Stimulated activated CD8-positive, alpha-beta memory T cell treated with anti-CD3 and anti-CD28 coated beads, Interleukin-12 subunit alpha, Interleukin-12 subunit beta, amount 100 ng/mL, for 24 hours (primary cell): Measurements from ENCODE around the gene SERINC4.
A peak's percentile ranks its signal among the peaks of the same experiment; 100 is the strongest.
"Not testable (repeated sequence)": the region's sequence is repeated elsewhere in the genome, so short reads cannot be mapped to it uniquely, and the experiment has no call there.

Experiments used
- DNase-seq: peaks from one replicate; pipeline ENCODE4 v3.0.0-alpha.2; 2020; ENCODE audit errors: extremely low read depth

The SERINC4 gene

GRCh38 chr15:43799945-43800285 lies at the start of gene SERINC4:
Gene SERINC4, minus strand, starts transcription at chr15:43800220. Its CDS starts 234 bp downstream, at chr15:43799986.
- DNase-seq = no peak

DNA sequence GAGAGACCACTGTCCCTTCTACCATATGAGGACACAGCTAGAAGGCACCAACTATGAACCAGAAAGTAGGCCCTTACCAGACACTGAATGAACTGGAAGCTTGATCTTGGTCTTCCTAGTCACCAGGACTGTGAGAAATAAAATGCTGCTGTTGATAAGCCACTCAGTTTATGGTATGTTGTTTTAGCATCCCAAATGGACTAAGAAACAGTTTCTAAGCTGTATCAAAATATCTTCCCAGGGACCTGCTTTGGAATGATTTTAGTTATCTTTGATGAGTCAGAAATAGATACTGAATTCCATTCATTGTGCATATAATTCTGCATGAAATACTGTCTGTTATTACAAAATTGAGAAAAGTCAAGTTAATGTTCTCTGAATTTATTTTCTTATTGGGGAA lies 45.4 kb upstream of the SERINC4 start:
- DNase-seq = no peak

DNA sequence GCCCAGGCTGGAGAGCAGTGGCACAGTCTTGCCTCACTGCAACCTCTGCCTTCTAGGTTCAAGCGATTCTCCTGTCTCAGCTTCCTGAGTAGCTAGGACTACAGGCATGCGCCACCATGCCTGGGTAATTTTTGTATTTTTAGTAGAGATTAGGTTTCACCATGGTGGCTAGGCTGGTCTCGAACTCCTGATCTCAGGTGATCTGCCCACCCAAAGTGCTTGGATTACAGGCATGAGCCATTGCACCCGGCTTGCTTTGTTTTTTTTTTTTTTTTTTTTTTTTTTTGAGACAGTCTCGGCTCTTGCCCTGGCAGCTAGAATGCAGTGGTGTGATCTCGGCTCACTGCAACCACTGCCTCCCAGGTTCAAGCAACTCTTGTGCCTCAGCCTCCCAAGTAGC lies 32.5 kb upstream of the SERINC4 start:
- not testable (repeated sequence) for DNase-seq

DNA sequence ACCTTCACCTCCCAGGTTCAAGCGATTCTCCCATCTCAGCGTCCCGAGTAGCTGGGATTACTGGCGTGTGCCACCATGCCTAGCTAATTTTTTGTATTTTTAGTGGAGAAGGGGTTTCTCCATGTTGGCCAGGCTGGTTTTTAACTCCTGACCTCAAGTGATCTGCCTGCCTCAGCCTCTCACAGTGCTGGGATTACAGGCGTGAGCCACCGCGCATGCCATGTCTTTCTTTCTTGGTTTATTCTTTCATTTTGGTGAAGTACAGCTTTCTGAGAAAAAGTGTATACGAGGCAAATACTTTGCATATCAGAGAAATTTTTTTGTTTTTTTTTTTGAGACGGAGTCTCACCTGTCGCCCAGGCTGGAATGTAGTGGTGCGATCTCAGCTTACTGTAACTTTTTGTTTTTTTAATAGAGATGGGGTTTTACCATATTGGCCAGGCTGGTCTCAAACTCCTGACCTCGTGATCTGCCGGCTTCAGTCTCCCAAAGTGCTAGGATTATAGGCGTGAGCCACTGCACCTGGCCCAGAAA lies 31.6 kb upstream of the SERINC4 start:
- not testable (repeated sequence) for DNase-seq

- DNase-seq = not testable (repeated sequence)
Observed at GRCh38 chr15:43830691-43831275, 30.8 kb upstream of the SERINC4 start.

DNA sequence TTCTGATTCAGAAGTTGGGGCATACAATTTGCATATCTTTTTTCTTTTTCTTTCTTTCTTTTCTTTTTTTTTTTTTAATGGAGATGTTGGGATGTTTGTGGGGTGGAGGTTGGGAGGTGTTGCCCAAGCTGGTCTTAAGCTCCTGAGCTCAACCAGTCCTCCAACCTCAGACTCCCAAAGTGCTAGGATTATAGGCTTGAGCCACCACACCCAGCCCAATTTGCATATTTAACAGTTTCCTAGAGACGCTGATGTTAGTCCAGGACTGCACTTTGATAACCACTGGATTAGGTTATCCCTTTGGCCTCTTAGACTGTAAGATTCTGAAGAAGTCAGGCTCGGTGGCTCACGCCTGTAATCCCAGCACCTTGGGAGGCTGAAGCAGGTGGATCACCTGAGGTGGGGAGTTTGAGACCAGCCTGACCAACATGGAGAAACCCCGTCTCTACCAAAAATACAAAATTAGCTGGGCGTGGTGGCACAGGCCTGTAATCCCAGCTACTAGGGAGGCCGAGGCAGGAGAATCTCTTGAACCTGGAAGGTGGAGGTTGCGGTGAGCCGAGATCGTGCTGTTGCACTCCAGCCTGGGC lies 30.0 kb upstream of the SERINC4 start:
- DNase-seq = not testable (repeated sequence)

DNA sequence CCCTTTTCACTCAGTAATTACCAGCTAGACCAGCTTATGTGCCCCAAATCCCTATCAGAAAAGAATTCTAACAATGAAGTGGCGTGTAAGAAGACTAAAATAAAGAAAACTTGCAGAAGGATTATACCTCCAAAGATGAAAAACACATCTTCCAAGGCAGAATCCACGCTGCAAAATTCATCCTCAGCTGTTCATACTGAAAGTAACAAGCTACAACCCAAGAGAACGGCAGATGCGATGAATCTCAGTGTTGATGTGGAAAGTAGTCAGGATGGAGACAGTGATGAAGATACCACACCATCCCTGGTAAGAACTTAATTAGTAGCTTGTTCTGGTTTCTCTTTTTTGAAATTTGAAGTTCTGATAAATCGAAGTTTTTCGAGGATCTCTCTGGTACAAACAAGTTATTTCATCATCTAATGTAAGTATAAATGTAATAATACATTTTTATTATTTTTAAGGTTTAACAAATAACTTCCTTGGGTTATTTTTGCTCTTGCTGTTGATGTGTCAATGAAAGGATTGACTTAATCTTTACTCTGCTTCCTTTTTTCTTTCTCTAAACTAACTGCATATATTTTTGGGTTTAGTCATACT lies 28.1 kb upstream of the SERINC4 start:
- no peak for DNase-seq

DNA sequence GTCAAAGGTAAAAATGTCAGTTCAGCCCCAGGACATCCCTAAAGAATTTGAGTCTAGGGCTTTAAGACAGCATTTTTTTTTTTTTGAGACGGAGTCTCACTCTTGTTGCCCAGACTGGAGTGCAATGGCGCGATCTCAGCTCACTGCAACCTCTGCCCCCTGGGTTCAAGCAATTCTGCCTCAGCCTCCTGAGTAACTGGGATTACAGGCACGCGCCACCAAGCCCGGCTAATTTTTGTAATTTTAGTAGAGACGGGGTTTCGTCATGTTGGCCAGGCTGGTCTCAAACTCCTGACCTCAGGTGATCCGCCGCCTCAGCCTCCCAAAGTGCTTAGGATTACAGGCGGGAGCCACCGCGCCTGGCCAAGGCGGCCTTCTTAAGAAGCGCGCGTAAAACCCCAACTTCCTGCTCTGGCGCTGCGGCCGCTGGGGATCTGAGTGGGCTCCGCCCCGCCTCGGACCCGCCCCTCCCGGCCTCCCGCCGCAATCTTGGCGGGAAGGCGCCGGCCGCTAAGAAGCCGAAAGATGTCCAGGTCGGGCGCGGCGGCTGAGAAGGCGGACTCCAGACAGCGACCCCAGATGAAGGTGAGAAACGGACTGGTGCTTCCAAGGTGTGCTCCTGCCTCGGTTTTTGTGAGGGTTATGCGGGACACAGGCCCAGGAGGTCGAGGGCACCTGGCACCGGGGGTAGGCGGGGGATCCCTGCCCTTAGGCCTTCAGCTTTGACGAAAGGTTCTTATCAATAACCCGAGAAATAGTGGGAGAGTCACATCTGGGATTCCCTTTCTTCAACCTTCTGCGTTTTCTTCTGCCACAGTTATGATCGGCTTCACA lies 26.7 kb upstream of the SERINC4 start, which contains the start of gene WDR76:
Gene WDR76, plus strand, starts transcription at position 495 of the 834 bp plus-strand sequence. Its CDS starts 31 bp downstream, at position 526.
- DNase-seq = peak; percentile 49

DNA sequence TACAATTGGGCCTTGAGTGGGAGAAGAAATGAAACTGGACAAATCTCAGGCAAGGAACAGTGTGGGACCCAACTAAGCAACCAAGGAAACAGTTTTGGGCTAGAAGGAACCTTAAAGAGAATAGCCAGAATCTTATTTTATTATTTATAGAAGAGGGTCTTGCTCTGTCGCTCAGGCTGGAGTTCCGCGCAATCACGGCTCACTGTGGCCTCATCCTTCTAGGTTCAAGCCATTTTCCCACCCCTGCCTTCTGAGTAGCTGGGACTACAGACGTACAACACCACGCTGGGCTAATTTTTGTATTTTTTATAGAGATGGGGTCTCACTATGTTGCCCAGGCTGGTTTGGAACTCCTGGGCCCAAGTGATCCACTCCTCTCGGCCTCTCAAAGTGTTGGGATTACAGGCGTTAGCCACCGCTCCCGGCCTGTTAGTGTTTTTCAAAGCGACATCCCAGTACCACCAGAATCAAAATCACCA lies 26.0 kb upstream of the SERINC4 start:
- DNase-seq = no peak

- not testable (repeated sequence) for DNase-seq
Observed at GRCh38 chr15:43825305-43825704, 25.3 kb upstream of the SERINC4 start.

DNA sequence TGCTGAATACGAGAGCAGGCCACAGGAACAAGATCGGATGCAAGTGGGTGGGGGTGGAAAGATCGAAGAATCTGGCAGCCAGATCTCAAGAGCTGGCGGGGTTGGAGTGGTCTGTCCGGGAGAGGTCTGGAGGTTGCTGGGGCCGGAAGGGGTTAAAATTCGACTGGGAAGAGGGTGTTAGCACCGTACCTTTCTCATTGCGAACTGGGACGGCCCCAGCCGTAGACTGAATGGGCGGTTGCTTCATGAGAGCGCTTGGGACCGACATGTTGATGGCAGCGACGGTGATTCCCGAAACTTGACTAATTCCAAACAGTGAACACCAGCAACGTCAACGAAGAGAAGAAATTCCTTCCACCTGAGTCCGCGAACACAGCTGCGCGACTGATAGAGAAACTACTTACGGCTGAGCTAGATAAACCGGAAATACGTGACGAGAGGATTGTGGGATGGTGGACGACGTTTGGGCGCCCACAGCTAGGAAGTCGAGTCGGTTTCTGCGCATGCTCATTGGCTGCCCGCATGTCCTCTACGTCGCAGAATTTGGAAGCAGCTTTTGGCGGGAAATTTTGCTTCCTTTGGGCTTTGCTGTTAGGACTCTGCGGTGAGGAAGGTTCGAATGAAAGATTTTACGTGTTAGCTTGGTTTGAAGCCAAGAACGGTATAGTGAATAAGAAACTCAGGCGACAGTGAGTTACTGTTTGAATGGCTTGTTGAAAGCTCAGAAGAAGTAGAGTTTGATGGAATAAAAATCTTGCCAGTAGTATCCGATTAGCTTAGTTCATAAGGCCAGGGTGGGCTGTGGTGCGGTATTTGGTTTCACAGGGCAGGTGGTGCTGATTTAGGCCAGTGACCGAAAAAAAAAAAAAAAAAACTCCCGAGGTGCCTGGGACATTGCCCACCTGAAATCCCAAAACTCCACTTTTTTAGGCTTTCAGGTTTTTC lies 24.6 kb upstream of the SERINC4 start, which contains the start of gene MFAP1:
Gene MFAP1, minus strand, starts transcription at position 389 of the 945 bp plus-strand sequence. Its CDS starts 121 bp downstream, at position 268.
- peak; percentile 80 for DNase-seq

DNA sequence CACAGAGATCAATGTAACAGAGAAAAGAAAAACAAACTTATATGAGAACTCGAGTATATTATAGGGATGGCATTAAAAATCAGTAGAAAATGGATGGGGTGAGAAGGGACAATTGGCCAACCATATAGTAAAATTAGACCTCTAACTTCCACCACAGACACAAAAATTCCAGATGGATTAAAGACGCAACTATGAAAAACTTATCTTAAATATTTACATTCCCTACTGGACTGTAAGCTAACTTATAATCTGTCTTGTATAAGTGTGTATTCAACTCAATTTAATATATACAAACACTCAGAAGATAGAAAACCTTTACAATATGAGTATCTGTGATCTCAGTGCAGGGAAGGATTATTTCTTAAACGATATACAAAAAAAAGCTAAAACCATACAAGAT lies 21.5 kb upstream of the SERINC4 start:
- DNase-seq = no peak

DNA sequence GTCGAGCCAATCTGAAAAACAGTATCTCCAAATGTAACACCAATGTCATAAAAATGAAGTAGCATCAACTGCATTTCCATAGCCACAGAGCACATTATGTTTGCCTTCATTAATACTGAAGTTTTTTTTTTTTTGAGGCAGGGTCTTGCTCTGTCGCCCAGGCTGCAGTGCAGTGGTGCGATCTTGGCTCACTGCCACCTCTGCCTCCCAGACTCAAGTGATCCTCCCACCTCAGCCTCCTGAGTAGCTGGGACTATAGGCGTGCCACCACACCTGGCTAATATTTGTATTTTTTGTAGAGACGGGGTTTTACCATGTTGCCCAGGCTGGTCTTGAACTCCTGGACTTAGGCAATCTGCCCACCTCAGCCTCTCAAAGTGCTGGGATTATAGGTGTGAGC lies 15.0 kb upstream of the SERINC4 start:
- not testable (repeated sequence) for DNase-seq

DNA sequence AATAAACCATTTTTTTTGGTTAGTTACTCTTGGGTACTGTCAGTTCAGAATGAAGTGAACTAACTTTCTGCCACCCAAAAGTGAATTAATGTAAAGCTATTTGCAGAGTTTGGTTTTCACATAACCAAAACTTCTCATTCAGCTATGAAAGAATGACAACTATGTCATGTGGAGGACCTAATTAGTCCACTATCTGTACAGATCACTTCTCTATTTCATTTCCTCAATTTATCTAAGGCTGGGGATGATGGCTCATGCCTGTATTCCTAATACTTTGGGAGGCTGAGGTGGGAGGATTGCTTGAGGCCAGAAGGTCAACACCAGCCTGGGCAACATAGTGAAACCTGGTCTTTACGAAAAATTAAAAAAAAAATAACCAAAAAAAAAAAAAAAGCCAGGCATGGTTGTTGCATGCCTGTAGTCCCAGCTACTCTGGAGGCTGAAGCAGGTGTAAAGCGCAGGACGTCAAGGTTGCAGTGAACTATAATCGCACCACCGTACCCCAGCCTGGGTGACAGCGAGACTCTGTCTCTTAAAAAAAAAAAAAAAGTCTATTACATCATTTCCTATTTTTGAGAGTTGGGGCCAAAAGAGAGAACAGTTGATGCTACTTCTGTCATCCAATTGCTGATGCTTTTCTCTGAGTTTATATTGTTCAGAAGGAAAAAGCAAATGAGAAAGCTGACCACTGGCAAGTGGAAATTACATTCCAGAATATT lies 9.1 kb upstream of the SERINC4 start:
- DNase-seq = no peak

GRCh38 chr15:43808435-43808950 lies 8.5 kb upstream of the SERINC4 start:
- no peak for DNase-seq

- not testable (repeated sequence) for DNase-seq
Observed at GRCh38 chr15:43802676-43803075, 2.7 kb upstream of the SERINC4 start.

- peak; percentile 80 for DNase-seq
Observed at GRCh38 chr15:43800286-43801141, 494 bp upstream of the SERINC4 start, which contains the start of gene HYPK. Gene HYPK, plus strand, starts transcription at chr15:43800599. Its CDS starts 24 bp downstream, at chr15:43800623.

DNA sequence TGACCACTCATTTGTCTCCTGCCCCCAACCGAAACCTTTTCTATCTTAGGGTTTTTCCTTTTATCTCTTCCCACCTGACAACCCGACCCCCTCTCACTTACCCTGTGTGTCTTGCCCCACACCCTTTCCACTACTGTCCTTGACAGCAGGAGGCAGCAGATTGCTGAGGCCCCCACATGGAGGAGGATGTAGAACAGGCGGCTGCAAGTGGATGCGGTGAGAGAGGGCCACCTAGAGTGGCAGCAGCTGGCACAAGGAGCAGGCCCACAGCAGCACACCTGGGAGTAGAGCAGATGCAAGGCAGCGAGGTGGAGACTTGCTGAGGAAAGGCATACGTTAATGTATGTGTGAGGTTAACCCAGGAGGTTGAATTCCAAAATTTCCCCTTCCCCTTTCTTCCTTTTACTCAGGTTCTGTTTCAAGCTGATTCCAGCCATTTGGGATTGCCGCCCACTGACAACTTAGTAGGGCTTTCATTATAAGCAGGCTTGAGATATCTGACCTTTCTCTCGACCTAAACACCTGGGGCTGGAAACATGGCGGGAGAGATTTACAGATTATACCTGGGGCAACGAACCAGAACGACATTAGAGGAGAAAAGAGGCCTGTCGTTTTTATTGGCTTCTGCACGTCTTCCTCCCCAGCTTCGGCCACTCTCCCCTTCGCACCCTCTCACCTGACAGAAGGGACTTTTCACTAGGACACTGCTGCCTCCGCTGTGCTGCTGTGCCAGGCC lies 643 bp downstream of the SERINC4 start:
- DNase-seq = no peak
